Ureter (tissue), 1 donor: ENCODE data around the gene SENP8. TPM values are rescaled to one million over a fixed set of nuclear protein-coding genes. Genes with fewer than 3 reads are reported as not detected.
A peak's percentile ranks its signal among the peaks of the same experiment; 100 is the strongest.
"Not testable (repeated sequence)": the region's sequence is repeated elsewhere in the genome, so short reads cannot be mapped to it uniquely, and the experiment has no call there.

ENCODE experiments used
- DNase-seq: peaks from one replicate; pipeline ENCODE4 v3.0.0-alpha.2; 2020; ENCODE audit warnings: low spot score
- total RNA-seq: library from RNA; stranded (reverse); gene quantifications from one replicate; pipeline ENCODE4 v1.2.4, GENCODE V29; 2023
- donor health status: DM: yes; HTN: yes; CAD: no.

The SENP8 gene
- total RNA-seq, 1 donor from 2014 or later = 5.3 TPM

DNA sequence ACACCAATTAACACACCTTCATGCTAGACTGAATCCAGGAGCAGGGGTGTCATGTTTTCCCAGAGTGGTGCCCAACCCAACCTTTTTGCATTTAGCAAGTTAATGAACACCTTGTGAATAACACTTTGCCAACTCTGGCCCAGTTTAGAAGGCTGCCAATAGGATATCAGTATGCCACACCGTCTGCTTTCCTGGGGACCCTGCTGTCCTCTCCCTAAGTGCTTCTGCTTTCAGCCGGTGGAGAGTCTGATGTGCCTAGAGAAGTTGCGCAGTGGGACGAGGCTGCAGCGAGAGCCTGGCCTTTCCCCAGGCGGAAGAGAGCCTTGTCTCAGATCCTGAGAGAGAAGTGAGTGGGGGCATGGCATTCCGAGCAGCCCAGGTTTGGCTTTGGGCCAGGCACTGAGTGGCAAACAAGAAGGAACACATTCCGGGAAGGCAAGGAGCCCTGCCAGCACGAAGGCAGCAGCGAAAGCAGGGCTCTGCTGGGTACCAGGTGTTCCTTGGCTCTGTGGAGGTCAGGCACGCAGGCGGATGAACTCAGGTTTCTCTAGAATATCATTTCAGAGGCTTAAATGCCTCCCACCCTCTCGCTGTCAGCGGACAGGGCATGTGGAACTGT lies 36.9 kb downstream of the SENP8 start:
- DNase-seq = peak; percentile 94

- DNase-seq = peak; percentile 92
Observed at GRCh38 chr15:72155635-72156616, 37.7 kb downstream of the SENP8 start.

- no peak for DNase-seq
Observed at GRCh38 chr15:72156928-72157327, 38.7 kb downstream of the SENP8 start.

DNA sequence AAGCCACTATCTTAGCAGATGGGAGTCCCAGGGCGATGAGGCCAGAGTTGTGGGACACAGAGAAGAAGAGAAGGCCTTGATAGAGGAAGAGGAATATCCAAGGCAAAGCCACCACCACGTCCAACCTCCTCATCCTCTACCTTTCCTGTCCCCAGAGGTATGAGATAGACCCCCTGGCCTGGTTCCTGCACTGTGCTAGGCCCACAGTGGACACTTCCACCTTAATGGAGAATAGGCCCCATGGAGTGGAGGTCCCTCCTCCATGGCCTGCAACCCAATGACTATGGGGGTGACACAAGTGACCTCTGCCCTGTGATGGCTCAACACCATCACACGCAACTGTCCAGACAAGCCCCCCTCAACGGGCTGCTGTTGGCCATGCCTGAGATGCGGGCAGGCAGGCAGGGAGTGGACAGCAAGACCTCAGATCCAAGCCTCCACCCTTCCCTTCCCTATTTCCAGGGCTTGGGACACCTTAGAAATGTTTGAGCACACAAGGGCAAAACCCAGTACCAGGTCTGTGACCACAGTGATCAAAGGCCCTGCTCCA lies 42.6 kb downstream of the SENP8 start:
- no peak for DNase-seq

GRCh38 chr15:72161361-72162132 lies 43.3 kb downstream of the SENP8 start:
- no peak for DNase-seq

DNA sequence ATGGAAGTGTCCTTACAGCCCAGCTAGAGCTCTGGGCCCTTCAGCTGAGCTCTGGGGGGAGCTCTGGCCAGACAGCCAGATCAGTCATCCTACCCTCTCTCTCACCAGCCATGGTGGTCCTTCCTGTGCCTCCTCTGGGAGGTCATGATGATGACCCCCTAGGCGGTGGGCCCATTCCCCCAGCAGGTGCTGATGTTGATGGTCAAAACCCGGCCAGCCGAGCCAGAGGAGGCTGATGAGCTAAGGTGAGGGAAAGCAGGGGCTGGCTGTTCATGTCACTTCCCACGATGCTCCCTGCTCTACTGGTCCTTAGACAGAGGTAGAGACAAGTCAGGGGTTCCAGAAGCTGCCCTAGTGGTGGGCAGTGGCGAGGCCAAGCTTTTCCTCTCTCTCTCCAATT lies 44.4 kb downstream of the SENP8 start:
- no peak for DNase-seq

DNA sequence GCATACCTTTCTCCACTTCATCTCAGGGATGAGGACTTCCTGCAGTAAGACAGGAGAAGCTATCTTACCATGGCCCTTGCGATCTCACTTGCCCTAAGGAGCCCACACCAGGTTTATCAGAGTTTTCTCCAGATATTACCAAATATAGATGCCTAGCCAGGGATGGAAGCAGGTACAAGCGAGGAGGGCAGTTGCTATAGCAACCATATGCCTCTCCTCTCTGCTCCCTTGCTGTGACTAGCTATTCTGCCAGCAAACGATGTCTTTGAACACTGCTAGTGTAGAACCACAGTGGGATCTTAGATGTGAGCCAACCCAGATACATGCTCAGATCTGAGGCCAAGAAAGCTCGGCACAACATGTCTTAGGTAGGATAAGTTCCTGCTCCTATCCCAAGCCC lies 45.5 kb downstream of the SENP8 start:
- no peak for DNase-seq

GRCh38 chr15:72166716-72167417 lies 48.7 kb downstream of the SENP8 start:
- no peak for DNase-seq

- DNase-seq = no peak
Observed at GRCh38 chr15:72167445-72167844, 49.2 kb downstream of the SENP8 start.

GRCh38 chr15:72168131-72168807 lies 50.1 kb downstream of the SENP8 start:
- no peak for DNase-seq

- DNase-seq = no peak
Observed at GRCh38 chr15:72168808-72169190, 50.6 kb downstream of the SENP8 start.

GRCh38 chr15:72169236-72169920 lies 51.2 kb downstream of the SENP8 start:
- no peak for DNase-seq

- DNase-seq = no peak
Observed at GRCh38 chr15:72169921-72170611, 51.9 kb downstream of the SENP8 start.

- DNase-seq = no peak
Observed at GRCh38 chr15:72170691-72171090, 52.5 kb downstream of the SENP8 start.

DNA sequence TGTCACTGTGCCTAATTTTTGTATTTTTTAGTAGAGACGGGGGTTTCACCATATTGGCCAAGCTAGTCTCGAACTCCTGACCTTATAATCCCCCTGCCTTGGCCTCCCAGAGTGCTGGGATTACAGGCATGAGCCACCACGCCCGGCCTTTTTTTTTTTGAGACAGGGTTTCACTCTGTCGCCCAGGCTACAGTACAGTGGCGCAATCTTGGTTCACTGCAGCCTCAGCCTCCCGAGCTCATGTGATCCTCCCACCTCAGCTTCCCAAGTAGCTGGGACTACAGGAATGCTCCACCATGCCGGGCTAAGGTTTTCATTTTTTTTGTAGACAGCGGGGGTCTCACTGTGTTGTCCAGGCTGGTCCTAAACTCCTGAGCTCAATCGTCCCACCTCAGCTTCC lies 53.8 kb downstream of the SENP8 start:
- not testable (repeated sequence) for DNase-seq

DNA sequence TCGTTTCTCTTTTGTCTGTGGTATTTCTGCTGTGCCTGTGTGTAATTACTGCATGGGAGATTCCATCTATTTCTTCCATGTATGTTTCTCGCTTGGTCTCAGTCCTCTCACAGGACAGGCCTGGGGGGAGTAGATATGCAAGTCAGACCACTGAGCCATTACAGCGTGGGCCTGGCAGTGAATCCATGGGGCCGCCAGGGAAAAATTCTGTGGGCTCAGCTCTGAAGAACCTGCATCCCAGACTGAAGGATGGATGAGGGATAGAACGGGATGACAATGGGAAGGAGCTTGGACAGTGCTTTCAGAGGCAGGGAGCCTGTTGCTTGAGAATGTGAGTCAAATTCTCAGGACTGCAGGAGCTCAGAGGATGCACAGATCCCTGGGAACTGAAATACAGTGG lies 54.6 kb downstream of the SENP8 start:
- no peak for DNase-seq

GRCh38 chr15:72173401-72173800 lies 55.2 kb downstream of the SENP8 start:
- DNase-seq = no peak

GRCh38 chr15:72173864-72174550 lies 55.8 kb downstream of the SENP8 start:
- DNase-seq = no peak
